Sigmoid colon (tissue), 7 donors: ENCODE results near the gene SECISBP2L. TPM values are rescaled to one million over a fixed set of nuclear protein-coding genes. Genes with fewer than 3 reads are reported as not detected.

Experiments used
- DNase-seq: peaks from one replicate; pipeline ENCODE4 v3.0.0-alpha.2; 2019
- H3K27ac ChIP-seq, 4 donors: fragments of 200-600 bp; sonication (generic); one replicate each; pipeline ENCODE4 v1.5.1; 2016 to 2019; ENCODE audit warnings: mild to moderate bottlenecking in 1 of 4
- H3K27me3 ChIP-seq, 3 donors: fragments of 200-600 bp; sonication (generic); one replicate each; pipeline ENCODE4 v1.5.1; 2019; ENCODE audit warnings: mild to moderate bottlenecking in 1 of 3
- H3K36me3 ChIP-seq, 4 donors: fragments of 200-600 bp; sonication (generic); one replicate each; pipeline ENCODE4 v1.5.1; 2016 to 2019
- H3K4me1 ChIP-seq, 4 donors: fragments of 200-600 bp; sonication (generic); one replicate each; pipeline ENCODE4 v1.5.1; 2017 to 2019
- H3K4me3 ChIP-seq, 4 donors: fragments of 200-600 bp; sonication (generic); one replicate each; pipeline ENCODE4 v1.5.1; 2017 to 2019; ENCODE audit warnings: mild to moderate bottlenecking in 2 of 4, moderate library complexity in 1 of 4
- H3K9me3 ChIP-seq, 4 donors: fragments of 200-600 bp in 3 of 4; sonication (generic) in 3 of 4; one replicate each; pipeline versions ENCODE4 v1.5.1 to v1.6.1; 2013 to 2019
- EP300 ChIP-seq, 4 donors: sonication (generic); formaldehyde crosslinking; IDR thresholded peaks; one replicate each; pipeline ENCODE4 v1.6.1; 2017; ENCODE audit warnings: antibody characterized with exemption in 4 of 4
- POLR2A ChIP-seq, 2 donors: fragments of 450-650 bp; IDR thresholded peaks; one replicate each; pipeline ENCODE4 v1.6.1; 2016; ENCODE audit warnings: antibody characterized with exemption in 2 of 2, mild to moderate bottlenecking in 2 of 2, moderate library complexity in 2 of 2
- POLR2AphosphoS5 ChIP-seq, 4 donors: sonication (generic); formaldehyde crosslinking; IDR thresholded peaks; one replicate each; pipeline ENCODE4 v1.6.1; 2017; ENCODE audit warnings: antibody characterized with exemption in 4 of 4
- WGBS, 2 donors: extraction: QIAGEN DNeasy Blood & Tissue Kit; methylation state at CpG; one replicate each; pipeline ENCODE4 v1.1.7; 2013; 5-methylcytosine and 5-hydroxymethylcytosine counted together
- intact Hi-C: fragments of 100-400 bp; cut with DNase I; formaldehyde crosslinking; loops from one replicate; pipeline ENCODE4 v1.15.1; 2023
- polyA plus RNA-seq, 3 donors: library from polyadenylated mRNA; stranded (reverse); fragments of 200-250 nt; gene quantifications; one replicate each; pipeline ENCODE4 v1.2.3, GENCODE V29; 2013
- total RNA-seq, 4 donors: library from RNA; depleted of rRNA; stranded (reverse); fragments of >200 nt; gene quantifications; one replicate each; pipeline ENCODE4 v1.1.0, GENCODE V29; 2016
- TF ChIP-seq, protein P1 (sequence below), 4 experiments: fragments of 450-650 bp in 3 of 4; fragments of 200-600 bp in 1 of 4; IDR thresholded peaks; one replicate each; pipeline ENCODE4 v1.5.1; 2016 to 2019; ENCODE audit warnings: antibody characterized with exemption in 4 of 4, mild to moderate bottlenecking in 3 of 4, moderate library complexity in 2 of 4
- donor health status: healthy with polysubstance abuse.
- donor health status: Bipolar disorder and iron deficiency.
- donor health status: healthy.

Gene SECISBP2L
- total and polyA plus RNA-seq, 7 donors, result 7.2 to 47.6 (median 34.1) TPM

DNA sequence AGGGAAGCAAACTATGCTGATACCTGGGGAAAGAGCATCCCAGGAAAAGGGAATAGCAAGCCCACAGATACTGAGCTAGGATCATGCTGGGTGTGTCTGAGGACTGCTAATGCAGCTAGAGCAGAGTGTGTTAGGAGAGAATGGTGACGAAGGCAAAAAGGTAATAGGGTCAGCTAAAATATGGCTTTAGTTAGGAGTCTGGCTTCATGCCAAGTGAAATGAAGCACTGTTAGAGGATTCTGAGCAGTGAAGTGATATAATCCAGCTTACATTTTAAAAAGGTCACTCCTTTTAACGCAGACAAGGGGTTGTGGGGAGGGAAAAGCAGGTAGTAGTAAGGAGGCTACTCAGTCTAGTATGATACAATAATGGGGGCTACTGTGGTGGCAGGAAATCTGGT is 30.4 kb downstream of the SECISBP2L start:
- WGBS, 2 donors, result 90 to 91% methylated on average over 2 of the region's 2 CpGs
- TF ChIP-seq, protein P1, sequence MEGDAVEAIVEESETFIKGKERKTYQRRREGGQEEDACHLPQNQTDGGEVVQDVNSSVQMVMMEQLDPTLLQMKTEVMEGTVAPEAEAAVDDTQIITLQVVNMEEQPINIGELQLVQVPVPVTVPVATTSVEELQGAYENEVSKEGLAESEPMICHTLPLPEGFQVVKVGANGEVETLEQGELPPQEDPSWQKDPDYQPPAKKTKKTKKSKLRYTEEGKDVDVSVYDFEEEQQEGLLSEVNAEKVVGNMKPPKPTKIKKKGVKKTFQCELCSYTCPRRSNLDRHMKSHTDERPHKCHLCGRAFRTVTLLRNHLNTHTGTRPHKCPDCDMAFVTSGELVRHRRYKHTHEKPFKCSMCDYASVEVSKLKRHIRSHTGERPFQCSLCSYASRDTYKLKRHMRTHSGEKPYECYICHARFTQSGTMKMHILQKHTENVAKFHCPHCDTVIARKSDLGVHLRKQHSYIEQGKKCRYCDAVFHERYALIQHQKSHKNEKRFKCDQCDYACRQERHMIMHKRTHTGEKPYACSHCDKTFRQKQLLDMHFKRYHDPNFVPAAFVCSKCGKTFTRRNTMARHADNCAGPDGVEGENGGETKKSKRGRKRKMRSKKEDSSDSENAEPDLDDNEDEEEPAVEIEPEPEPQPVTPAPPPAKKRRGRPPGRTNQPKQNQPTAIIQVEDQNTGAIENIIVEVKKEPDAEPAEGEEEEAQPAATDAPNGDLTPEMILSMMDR (IDR thresholded peaks at IDR 0.05), result no peak
- TF ChIP-seq POLR2A (IDR thresholded peaks at IDR 0.05), result no peak
- no peak for TF ChIP-seq POLR2AphosphoS5 (IDR thresholded peaks at IDR 0.05)
- TF ChIP-seq EP300 (IDR thresholded peaks at IDR 0.05), result no peak
- Histone ChIP-seq H3K36me3 (peaks cover 7 to 80% (median 24%) of the 10 kb centered on the region in 4 donors), H3K27ac (no peak overlapping the region), H3K4me3 (no peak overlapping the region), H3K9me3 (no peaks in the 10 kb centered on the region), H3K27me3 (no peaks in the 10 kb centered on the region), H3K4me1 (no peaks in the 10 kb centered on the region)
- DNase-seq, result no peak
- intact Hi-C loops, result no loop called here

DNA sequence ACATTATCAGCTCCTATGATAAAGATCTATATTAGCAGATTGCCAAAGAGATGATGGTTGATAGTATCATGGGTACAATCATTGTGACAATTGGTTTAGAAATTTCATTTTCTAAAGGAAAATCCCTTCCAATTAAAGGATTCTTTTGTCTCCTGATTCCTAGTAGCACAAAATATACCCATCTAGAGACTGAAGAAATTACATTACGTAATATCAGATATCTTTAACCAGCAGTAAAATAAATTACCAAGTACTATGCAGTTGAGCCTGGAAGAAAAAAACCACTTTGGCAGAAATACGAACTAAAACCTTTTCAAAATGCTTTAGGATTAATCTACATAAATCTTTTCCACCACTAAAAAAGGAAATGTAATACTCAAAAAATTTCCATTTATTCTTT is 46.9 kb downstream of the SECISBP2L start:
- WGBS, 2 donors, result 92 to 96% methylated on average over 2 of the region's 2 CpGs
- H3K4me1 ChIP-seq, result no peaks in the 10 kb centered on the region
- no peak overlapping the region for H3K4me3 ChIP-seq
- DNase-seq, result no peak
- no peak overlapping the region for H3K27ac ChIP-seq
- H3K27me3 ChIP-seq, result no peaks in the 10 kb centered on the region
- TF ChIP-seq EP300 (IDR thresholded peaks at IDR 0.05) (no peak), POLR2AphosphoS5 (IDR thresholded peaks at IDR 0.05) (no peak), POLR2A (IDR thresholded peaks at IDR 0.05) (no peak)
- TF ChIP-seq, protein P1 (IDR thresholded peaks at IDR 0.05), result no peak
- no peaks in the 10 kb centered on the region for H3K9me3 ChIP-seq
- intact Hi-C loops, result no loop called here
- H3K36me3 ChIP-seq, result peaks cover 4 to 68% (median 19%) of the 10 kb centered on the region in 4 donors

DNA sequence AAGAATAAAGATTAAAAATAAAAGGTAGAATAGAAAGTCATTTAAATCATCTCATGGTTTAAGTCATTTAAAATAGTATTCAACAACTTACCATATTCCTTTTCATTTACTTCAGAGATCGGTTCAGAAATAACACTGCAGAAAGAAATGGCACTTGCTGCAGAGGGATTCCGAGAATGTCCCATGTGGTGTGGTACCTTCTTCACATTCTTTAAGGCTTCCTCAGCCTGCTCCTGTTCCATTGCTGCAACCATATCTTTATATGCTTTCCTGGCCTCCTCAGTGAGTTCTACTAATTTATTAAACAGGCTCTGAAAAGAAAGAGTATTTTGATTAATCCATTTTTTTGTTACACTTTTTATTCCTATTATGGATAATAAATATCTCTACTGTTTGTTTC is 50.0 kb downstream of the SECISBP2L start:
- no peak overlapping the region for H3K27ac ChIP-seq
- H3K27me3 ChIP-seq, result no peaks in the 10 kb centered on the region
- peaks cover 12 to 97% (median 29%) of the 10 kb centered on the region in 4 donors for H3K36me3 ChIP-seq
- TF ChIP-seq, protein P1 (IDR thresholded peaks at IDR 0.05), result no peak
- TF ChIP-seq POLR2A (IDR thresholded peaks at IDR 0.05) (no peak), EP300 (IDR thresholded peaks at IDR 0.05) (no peak), POLR2AphosphoS5 (IDR thresholded peaks at IDR 0.05) (no peak)
- intact Hi-C loops, result no loop called here
- H3K9me3 ChIP-seq, result no peaks in the 10 kb centered on the region
- no peak overlapping the region for H3K4me3 ChIP-seq
- DNase-seq, result no peak
- 96 to 97% methylated on average over 2 of the region's 2 CpGs for WGBS, 2 donors
- H3K4me1 ChIP-seq, result no peaks in the 10 kb centered on the region

DNA sequence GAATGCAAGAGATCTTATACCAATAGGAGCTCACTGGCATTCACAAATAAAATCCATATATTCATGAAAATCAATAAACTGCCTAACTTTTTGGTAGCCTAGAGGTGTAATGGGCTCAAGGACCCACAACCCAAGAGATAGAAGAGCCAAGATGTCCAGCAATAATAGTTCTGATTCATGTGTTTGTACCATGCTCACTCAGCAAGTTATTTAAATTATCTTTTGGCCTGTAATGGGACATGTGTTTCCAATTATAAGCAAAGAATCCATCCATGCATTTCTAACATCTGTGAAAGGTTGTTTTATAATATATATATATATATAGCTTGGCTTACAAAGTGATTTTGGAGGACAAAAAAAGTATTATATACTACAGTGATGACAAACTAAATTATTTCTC is 52.9 kb downstream of the SECISBP2L start:
- no peak for DNase-seq
- Histone ChIP-seq H3K36me3 (peaks cover 12 to 88% (median 24%) of the 10 kb centered on the region in 4 donors), H3K27ac (no peak overlapping the region), H3K4me1 (no peaks in the 10 kb centered on the region), H3K9me3 (no peaks in the 10 kb centered on the region), H3K4me3 (no peak overlapping the region), H3K27me3 (no peaks in the 10 kb centered on the region)
- TF ChIP-seq EP300 (IDR thresholded peaks at IDR 0.05), result no peak
- TF ChIP-seq POLR2A (IDR thresholded peaks at IDR 0.05), result no peak
- TF ChIP-seq, protein P1 (IDR thresholded peaks at IDR 0.05), result no peak
- no peak for TF ChIP-seq POLR2AphosphoS5 (IDR thresholded peaks at IDR 0.05)
- intact Hi-C loops, result no loop called here

DNA sequence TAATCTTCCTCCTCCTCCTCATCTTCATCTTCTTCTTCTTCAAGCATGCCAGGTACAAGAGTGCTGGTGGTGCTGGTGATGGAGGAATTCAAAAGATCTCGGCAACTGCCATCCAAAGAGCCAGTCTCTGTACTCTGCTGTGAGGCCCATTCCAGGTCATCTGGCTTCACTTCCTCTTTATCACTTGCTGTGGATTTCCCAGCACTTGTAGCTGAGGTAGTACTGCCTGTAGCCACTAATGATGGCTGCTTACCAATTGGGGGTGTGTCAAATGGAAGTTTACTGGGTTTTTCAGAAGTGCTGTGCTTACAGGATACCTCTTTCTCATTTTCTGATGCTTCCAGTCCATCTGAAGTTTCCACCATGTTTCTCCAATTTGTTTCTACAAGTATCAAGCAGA is 53.7 kb downstream of the SECISBP2L start:
- Histone ChIP-seq H3K36me3 (peaks cover 12 to 86% (median 21%) of the 10 kb centered on the region in 4 donors), H3K9me3 (no peaks in the 10 kb centered on the region), H3K27ac (no peak overlapping the region), H3K27me3 (no peaks in the 10 kb centered on the region), H3K4me1 (no peaks in the 10 kb centered on the region), H3K4me3 (no peak overlapping the region)
- intact Hi-C loops, result no loop called here
- TF ChIP-seq POLR2AphosphoS5 (IDR thresholded peaks at IDR 0.05) (no peak), POLR2A (IDR thresholded peaks at IDR 0.05) (no peak), EP300 (IDR thresholded peaks at IDR 0.05) (no peak)
- TF ChIP-seq, protein P1 (IDR thresholded peaks at IDR 0.05), result no peak
- WGBS, 2 donors, result 87 to 93% methylated on average over 1 of the region's 1 CpG
- DNase-seq, result no peak
